Esophagus (tissue), 2 donors: ENCODE data around the gene PKD1L1. TPM values are rescaled to one million over a fixed set of nuclear protein-coding genes. Genes with fewer than 3 reads are reported as not detected.

Source experiments
- H3K27ac ChIP-seq, 2 donors: one replicate each; pipeline ENCODE4 v1.5.1; 2013; ENCODE audit warnings: low read depth in 2 of 2, mild to moderate bottlenecking in 2 of 2, inconsistent platforms in 1 of 2, low read length in 1 of 2, moderate library complexity in 1 of 2
- H3K27me3 ChIP-seq, 2 donors: one replicate each; pipeline ENCODE4 v1.6.1; 2013; ENCODE audit warnings: low read length in 2 of 2, control low read depth in 1 of 2, mild to moderate bottlenecking in 1 of 2; ENCODE audit not compliant: insufficient read depth in 2 of 2, control insufficient read depth in 1 of 2
- H3K36me3 ChIP-seq, 2 donors: one replicate each; pipeline ENCODE4 v1.6.1; 2013; ENCODE audit warnings: low read length in 1 of 2; ENCODE audit not compliant: control insufficient read depth in 2 of 2, insufficient read depth in 2 of 2
- H3K4me1 ChIP-seq, 2 donors: one replicate each; pipeline ENCODE4 v1.6.1; 2013; ENCODE audit warnings: low read length in 1 of 2; ENCODE audit not compliant: control insufficient read depth in 2 of 2, insufficient read depth in 2 of 2
- H3K4me3 ChIP-seq, 2 donors: one replicate each; pipeline ENCODE4 v1.5.1; 2013; ENCODE audit warnings: low read length in 2 of 2, mild to moderate bottlenecking in 2 of 2, low read depth in 1 of 2, moderate library complexity in 1 of 2
- H3K9me3 ChIP-seq, 2 donors: one replicate each; pipeline ENCODE4 v1.6.1; 2013; ENCODE audit warnings: mild to moderate bottlenecking in 2 of 2, low read depth in 1 of 2, low read length in 1 of 2, moderate library complexity in 1 of 2; ENCODE audit not compliant: control insufficient read depth in 2 of 2, insufficient read depth in 1 of 2
- WGBS, 2 donors: extraction: QIAGEN DNeasy Blood & Tissue Kit; methylation state at CpG; one replicate each; pipeline ENCODE4 v1.1.7; 2013; 5-methylcytosine and 5-hydroxymethylcytosine counted together
- polyA plus RNA-seq, 2 donors: library from polyadenylated mRNA; stranded (reverse); fragments of 200-250 nt; gene quantifications; one replicate each; pipeline ENCODE4 v1.2.3, GENCODE V29; 2013
- donor health status: healthy with polysubstance abuse.
- donor health status: Bipolar disorder and iron deficiency.

PKD1L1 gene
- polyA plus RNA-seq, 2 donors, result 0.08 to 0.25 TPM

GRCh38 chr7:47908720-47909119 is 39.5 kb downstream of the PKD1L1 start:
- Histone ChIP-seq H3K27ac (no peak overlapping the region), H3K27me3 (no peaks in the 10 kb centered on the region), H3K9me3 (no peaks in the 10 kb centered on the region), H3K4me3 (no peak overlapping the region), H3K36me3 (no peaks in the 10 kb centered on the region), H3K4me1 (no peaks in the 10 kb centered on the region)
- 80% methylated on average over 1 of the region's 1 CpG for WGBS, 2 donors

DNA sequence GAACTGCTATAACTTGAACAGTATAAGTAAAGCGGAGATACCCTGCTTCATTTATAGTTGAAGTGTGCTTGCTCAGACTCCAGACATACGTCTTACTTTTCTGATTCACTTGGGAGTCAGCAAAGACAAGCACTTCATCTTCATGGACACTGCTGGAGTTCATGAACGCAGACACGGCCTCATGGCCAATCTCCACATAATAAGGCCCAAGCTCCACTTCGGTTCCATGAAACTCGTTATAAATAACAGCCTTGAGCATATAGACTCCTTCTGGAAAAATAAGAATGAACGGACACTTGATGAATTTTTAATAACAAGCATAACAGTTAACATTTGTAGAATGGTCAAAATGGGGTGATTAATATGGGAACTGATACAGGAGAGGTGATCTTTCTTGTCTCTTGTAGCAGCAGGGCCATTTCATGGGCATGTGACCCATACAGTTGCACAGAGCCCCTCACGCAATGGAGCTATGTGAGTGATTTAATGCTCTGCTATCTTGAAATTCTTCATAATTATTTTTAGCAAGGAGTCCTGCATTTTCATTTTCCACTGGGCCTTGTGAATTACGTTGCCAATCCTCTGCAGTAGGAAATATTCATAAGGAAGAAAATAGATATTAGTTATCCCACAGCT is 40.2 kb downstream of the PKD1L1 start:
- Histone ChIP-seq H3K27me3 (no peaks in the 10 kb centered on the region), H3K4me1 (no peaks in the 10 kb centered on the region), H3K36me3 (no peaks in the 10 kb centered on the region), H3K4me3 (no peak overlapping the region), H3K9me3 (no peaks in the 10 kb centered on the region), H3K27ac (no peak overlapping the region)
- WGBS, 2 donors, result 91 to 93% methylated on average over 9 of the region's 9 CpGs

DNA sequence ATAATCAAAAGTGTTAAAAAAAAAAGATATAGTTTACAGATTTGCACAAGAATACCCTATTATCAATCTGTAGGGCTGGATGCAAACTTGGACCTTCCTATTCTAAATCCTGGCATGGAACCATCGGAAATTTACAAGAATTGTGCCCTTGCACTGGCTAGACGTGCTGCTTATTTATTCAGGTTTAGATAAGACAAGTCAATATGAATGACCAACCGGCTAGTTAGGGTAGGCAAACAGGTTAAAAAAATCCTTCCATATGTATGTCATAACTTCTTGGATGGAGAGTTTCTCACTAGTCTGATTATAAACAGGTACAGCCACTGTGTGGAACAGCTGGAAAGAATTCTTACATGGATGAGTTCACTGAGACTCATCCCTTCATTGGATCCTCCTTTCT is 41.4 kb downstream of the PKD1L1 start:
- no peaks in the 10 kb centered on the region for H3K36me3 ChIP-seq
- no peak overlapping the region for H3K27ac ChIP-seq
- WGBS, 2 donors, result 69 to 83% methylated on average over 3 of the region's 3 CpGs
- H3K9me3 ChIP-seq, result no peaks in the 10 kb centered on the region
- H3K27me3 ChIP-seq, result no peaks in the 10 kb centered on the region
- no peaks in the 10 kb centered on the region for H3K4me1 ChIP-seq
- no peak overlapping the region for H3K4me3 ChIP-seq

DNA sequence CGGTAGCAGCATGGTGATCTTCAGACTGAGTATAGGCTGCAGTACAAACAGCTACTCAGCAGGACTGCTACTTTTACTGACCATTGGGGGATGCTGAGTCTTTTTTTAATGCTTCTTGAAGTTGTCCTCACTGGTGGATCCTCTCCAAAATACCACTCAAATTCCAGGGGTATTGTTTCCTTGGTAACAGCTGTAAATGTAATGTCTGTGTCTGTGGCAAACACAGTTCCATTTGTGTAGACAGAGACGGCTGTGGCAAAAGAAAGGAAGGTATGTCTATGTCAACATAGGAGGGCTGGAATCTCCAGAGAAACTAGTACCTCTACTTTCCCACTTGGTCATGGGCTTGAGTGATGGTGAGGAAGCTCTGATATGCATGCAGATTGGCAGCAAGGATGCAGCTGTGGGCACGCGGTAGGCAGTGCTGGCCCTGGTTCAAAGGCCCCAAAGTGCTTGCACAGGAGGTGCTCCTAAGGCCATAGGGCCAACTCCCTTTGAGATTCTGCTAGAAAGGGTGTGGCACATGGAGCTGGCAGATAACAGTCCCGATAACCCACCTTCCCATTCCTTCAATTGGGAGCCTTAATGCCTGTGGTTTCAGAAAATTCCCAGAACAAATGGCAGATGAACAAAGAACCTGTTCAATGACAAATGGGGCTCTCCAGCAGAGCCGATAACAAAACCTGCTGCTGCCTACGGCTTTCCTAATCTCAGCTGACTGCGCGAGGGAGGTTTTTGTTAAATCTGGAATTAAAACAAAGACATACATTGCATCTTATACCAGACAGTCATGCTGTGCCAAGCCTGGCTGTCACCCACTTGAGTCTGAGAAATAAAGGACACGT is 43.0 kb downstream of the PKD1L1 start:
- no peaks in the 10 kb centered on the region for H3K27me3 ChIP-seq
- no peaks in the 10 kb centered on the region for H3K36me3 ChIP-seq
- no peak overlapping the region for H3K4me3 ChIP-seq
- no peaks in the 10 kb centered on the region for H3K9me3 ChIP-seq
- H3K4me1 ChIP-seq, result no peaks in the 10 kb centered on the region
- WGBS, 2 donors, result 59 to 72% methylated on average over 10 of the region's 10 CpGs
- H3K27ac ChIP-seq, result no peak overlapping the region

DNA sequence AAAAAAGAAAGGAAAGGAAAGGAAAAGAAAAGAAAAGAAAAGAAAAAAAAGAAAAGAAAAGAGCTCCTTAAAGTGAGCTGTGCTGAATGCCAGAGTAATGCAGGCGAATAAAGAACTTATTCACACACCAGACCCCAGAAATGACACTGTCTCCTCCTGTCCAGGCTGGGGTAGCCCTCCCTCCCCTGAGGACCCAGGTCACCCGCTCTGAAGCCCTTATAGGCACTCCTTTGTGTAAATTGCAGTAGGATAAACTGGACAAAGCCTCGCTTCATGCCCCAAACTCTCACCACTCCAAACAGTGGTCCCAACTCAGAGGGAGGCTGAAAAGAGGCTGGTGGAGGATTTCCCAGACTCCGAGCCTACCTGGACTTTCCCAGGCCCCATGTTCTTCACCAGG is 46.3 kb downstream of the PKD1L1 start:
- H3K27ac ChIP-seq, result no peak overlapping the region
- no peaks in the 10 kb centered on the region for H3K36me3 ChIP-seq
- H3K4me3 ChIP-seq, result no peak overlapping the region
- H3K9me3 ChIP-seq, result no peaks in the 10 kb centered on the region
- no peaks in the 10 kb centered on the region for H3K27me3 ChIP-seq
- H3K4me1 ChIP-seq, result no peaks in the 10 kb centered on the region
- WGBS, 2 donors, result 92 to 93% methylated on average over 4 of the region's 4 CpGs

- WGBS, 2 donors, result 82 to 83% methylated on average over 11 of the region's 11 CpGs
- H3K27ac ChIP-seq, result no peak overlapping the region
- H3K9me3 ChIP-seq, result no peaks in the 10 kb centered on the region
- H3K36me3 ChIP-seq, result no peaks in the 10 kb centered on the region
- no peak overlapping the region for H3K4me3 ChIP-seq
- H3K27me3 ChIP-seq, result no peaks in the 10 kb centered on the region
- H3K4me1 ChIP-seq, result no peaks in the 10 kb centered on the region
Observed at GRCh38 chr7:47901542-47901941, 46.7 kb downstream of the PKD1L1 start.

- Histone ChIP-seq H3K27me3 (no peaks in the 10 kb centered on the region), H3K27ac (no peak overlapping the region), H3K4me3 (no peak overlapping the region), H3K9me3 (no peaks in the 10 kb centered on the region), H3K4me1 (no peaks in the 10 kb centered on the region), H3K36me3 (no peaks in the 10 kb centered on the region)
- WGBS, 2 donors, result 75 to 80% methylated on average over 4 of the region's 4 CpGs
Observed at GRCh38 chr7:47897831-47898230, 50.4 kb downstream of the PKD1L1 start.

- Histone ChIP-seq H3K27ac (no peak overlapping the region), H3K4me1 (no peaks in the 10 kb centered on the region), H3K27me3 (no peaks in the 10 kb centered on the region), H3K4me3 (no peak overlapping the region), H3K36me3 (no peaks in the 10 kb centered on the region), H3K9me3 (no peaks in the 10 kb centered on the region)
- 66 to 77% methylated on average over 9 of the region's 9 CpGs for WGBS, 2 donors
Observed at GRCh38 chr7:47896809-47897423, 51.4 kb downstream of the PKD1L1 start.

DNA sequence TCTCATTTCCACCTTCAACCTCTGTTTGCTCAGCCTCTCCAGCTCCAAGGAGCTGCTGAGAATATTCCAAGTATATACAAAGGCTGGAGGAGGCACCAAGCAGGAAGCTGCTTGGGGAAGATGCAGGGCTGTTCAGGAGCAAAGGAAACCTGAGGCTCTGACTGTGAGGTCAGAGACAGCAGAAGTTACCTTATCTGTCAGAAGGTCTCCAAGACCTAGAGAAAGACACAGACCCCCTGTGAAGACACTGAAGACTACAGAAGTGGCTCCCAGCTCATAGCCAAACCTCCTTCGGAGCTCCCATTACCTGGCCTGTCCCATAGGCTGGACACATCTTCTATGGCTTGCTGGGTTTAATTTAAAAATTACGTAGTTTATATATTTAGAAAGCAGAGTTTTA is 53.2 kb downstream of the PKD1L1 start:
- H3K4me1 ChIP-seq, result no peaks in the 10 kb centered on the region
- WGBS, 2 donors, result 79 to 87% methylated on average over 2 of the region's 2 CpGs
- H3K27me3 ChIP-seq, result no peaks in the 10 kb centered on the region
- no peaks in the 10 kb centered on the region for H3K9me3 ChIP-seq
- H3K4me3 ChIP-seq, result no peak overlapping the region
- H3K27ac ChIP-seq, result no peak overlapping the region
- no peaks in the 10 kb centered on the region for H3K36me3 ChIP-seq
